HL-60/S4 treated with retinoic acid at 250 ng/mL for 4 days and 3 days (cell line): Measurements from ENCODE around the gene TSPAN17.

Experiments used
- in situ Hi-C: fragments of 300-500 bp; cut with MboI; formaldehyde crosslinking; loops from 2 replicates; pipeline ENCODE4 v1.7.0; 2022; ENCODE audit warnings: low sequenced_read_pairs

Gene TSPAN17

GRCh38 chr5:176658817-176659511, 11.7 kb downstream of the TSPAN17 start:
- in situ Hi-C loops, result loop anchor here (25.0 kb wide), 1 partner anchor 278 kb away; no protein-coding TSS in a partner anchor

- in situ Hi-C loops, result loop anchor here (25.0 kb wide), 1 partner anchor 278 kb away; no protein-coding TSS in a partner anchor
Measured at GRCh38 chr5:176659512-176659839, 12.2 kb downstream of the TSPAN17 start.

GRCh38 chr5:176659860-176660461, 12.7 kb downstream of the TSPAN17 start:
- in situ Hi-C loops, result loop anchor here (10.0 to 25.0 kb wide), 2 partner anchors 277 to 445 kb away; no protein-coding TSS in a partner anchor

GRCh38 chr5:176660530-176660859, 13.2 kb downstream of the TSPAN17 start:
- in situ Hi-C loops, result loop anchor here (10.0 to 25.0 kb wide), 2 partner anchors 277 to 444 kb away; no protein-coding TSS in a partner anchor

- in situ Hi-C loops, result loop anchor here (10.0 to 25.0 kb wide), 2 partner anchors 276 to 444 kb away; no protein-coding TSS in a partner anchor
Measured at GRCh38 chr5:176660860-176661641, 13.8 kb downstream of the TSPAN17 start.

GRCh38 chr5:176661676-176662075, 14.4 kb downstream of the TSPAN17 start:
- in situ Hi-C loops, result loop anchor here (10.0 to 25.0 kb wide), 2 partner anchors 276 to 443 kb away; no protein-coding TSS in a partner anchor

- in situ Hi-C loops, result loop anchor here (10.0 to 25.0 kb wide), 2 partner anchors 275 to 442 kb away; no protein-coding TSS in a partner anchor
Measured at GRCh38 chr5:176662371-176663333, 15.4 kb downstream of the TSPAN17 start.

GRCh38 chr5:176663566-176663965, 16.3 kb downstream of the TSPAN17 start:
- in situ Hi-C loops, result loop anchor here (10.0 to 25.0 kb wide), 2 partner anchors 274 to 441 kb away; no protein-coding TSS in a partner anchor

- in situ Hi-C loops, result loop anchor here (10.0 to 25.0 kb wide), 2 partner anchors 273 to 440 kb away; no protein-coding TSS in a partner anchor
Measured at GRCh38 chr5:176664479-176664878, 17.2 kb downstream of the TSPAN17 start.

- in situ Hi-C loops, result loop anchor here (10.0 to 25.0 kb wide), 2 partner anchors 272 to 440 kb away; no protein-coding TSS in a partner anchor
Measured at GRCh38 chr5:176664886-176665285, 17.6 kb downstream of the TSPAN17 start.

GRCh38 chr5:176665517-176665916, 18.2 kb downstream of the TSPAN17 start:
- in situ Hi-C loops, result loop anchor here (10.0 to 25.0 kb wide), 2 partner anchors 272 to 439 kb away; no protein-coding TSS in a partner anchor

GRCh38 chr5:176667637-176668036, 20.4 kb downstream of the TSPAN17 start:
- in situ Hi-C loops, result loop anchor here (10.0 to 25.0 kb wide), 2 partner anchors 270 to 437 kb away; no protein-coding TSS in a partner anchor

GRCh38 chr5:176670449-176670848, 23.2 kb downstream of the TSPAN17 start:
- in situ Hi-C loops, result loop anchor here (25.0 kb wide), 1 partner anchor 267 kb away; no protein-coding TSS in a partner anchor

- in situ Hi-C loops, result loop anchor here (25.0 kb wide), 1 partner anchor 266 kb away; no protein-coding TSS in a partner anchor
Measured at GRCh38 chr5:176671399-176671798, 24.1 kb downstream of the TSPAN17 start.

- in situ Hi-C loops, result loop anchor here (25.0 kb wide), 1 partner anchor 265 kb away; no protein-coding TSS in a partner anchor
Measured at GRCh38 chr5:176671890-176672747, 24.8 kb downstream of the TSPAN17 start.

GRCh38 chr5:176673651-176674583, 26.6 kb downstream of the TSPAN17 start:
- in situ Hi-C loops, result loop anchor here (25.0 kb wide), 1 partner anchor 263 kb away; no protein-coding TSS in a partner anchor

GRCh38 chr5:176674799-176675198, 27.5 kb downstream of the TSPAN17 start:
- in situ Hi-C loops, result loop anchor here (25.0 kb wide), 1 partner anchor 263 kb away; no protein-coding TSS in a partner anchor
